ENCODE data around the gene CEP43. TPM values are rescaled to one million over a fixed set of nuclear protein-coding genes. Genes with fewer than 3 reads are reported as not detected.
A peak's percentile ranks its signal among the peaks of the same experiment; 100 is the strongest.

CEP43 gene
- total RNA-seq, 3 donors from 2014 or later: 20.4 to 24.7 (median 24.2) TPM

DNA sequence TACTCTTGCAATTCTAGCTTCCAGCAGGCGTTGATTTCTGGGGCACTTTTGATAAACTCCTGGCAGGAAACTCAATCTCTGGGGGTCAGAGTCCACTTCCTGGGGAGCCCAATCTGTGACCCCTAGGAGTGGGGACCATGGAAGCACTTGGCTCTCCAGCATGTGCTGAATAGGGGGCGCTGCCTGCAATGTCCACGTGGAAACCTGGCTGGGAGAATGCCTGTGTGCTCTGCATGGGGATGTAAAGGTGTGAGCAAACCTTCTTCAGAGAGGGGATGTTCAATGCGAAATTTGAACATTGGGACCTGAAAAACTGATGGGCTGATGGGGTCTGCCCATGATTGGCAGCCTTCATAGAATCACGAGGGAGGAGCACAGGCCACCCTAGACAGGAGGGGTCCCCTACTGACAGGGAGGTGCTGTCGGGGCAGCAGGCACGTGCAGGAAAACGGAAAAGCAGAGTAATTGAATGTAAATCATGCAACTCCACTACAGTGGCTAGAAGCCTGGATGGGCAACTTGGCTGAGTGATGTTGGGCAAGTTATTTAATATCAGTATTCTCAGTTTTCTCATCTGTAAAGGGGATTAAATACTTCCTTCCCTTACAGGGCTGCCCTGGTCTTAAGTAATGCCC is 47.8 kb downstream of the CEP43 start:
- Histone ChIP-seq H3K4me3 (no peak overlapping the region), H3K9me3 (no peaks in the 10 kb centered on the region), H3K4me1 (ENCODE audit: low read depth) (no peaks in the 10 kb centered on the region), H3K36me3 (ENCODE audit: low read depth) (no peaks in the 10 kb centered on the region)
- peak; percentile 17 for ATAC-seq
- DNase-seq: no peak
- TF ChIP-seq, protein P1, sequence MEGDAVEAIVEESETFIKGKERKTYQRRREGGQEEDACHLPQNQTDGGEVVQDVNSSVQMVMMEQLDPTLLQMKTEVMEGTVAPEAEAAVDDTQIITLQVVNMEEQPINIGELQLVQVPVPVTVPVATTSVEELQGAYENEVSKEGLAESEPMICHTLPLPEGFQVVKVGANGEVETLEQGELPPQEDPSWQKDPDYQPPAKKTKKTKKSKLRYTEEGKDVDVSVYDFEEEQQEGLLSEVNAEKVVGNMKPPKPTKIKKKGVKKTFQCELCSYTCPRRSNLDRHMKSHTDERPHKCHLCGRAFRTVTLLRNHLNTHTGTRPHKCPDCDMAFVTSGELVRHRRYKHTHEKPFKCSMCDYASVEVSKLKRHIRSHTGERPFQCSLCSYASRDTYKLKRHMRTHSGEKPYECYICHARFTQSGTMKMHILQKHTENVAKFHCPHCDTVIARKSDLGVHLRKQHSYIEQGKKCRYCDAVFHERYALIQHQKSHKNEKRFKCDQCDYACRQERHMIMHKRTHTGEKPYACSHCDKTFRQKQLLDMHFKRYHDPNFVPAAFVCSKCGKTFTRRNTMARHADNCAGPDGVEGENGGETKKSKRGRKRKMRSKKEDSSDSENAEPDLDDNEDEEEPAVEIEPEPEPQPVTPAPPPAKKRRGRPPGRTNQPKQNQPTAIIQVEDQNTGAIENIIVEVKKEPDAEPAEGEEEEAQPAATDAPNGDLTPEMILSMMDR (IDR thresholded peaks at IDR 0.05): no peak
- intact Hi-C loops (cut with DNase I, micrococcal nuclease): no loop called here

- ATAC-seq: peak; percentile 78
- TF ChIP-seq, protein P1 (IDR thresholded peaks at IDR 0.05): no peak
- H3K36me3 ChIP-seq (ENCODE audit: low read depth): no peaks in the 10 kb centered on the region
- H3K4me3 ChIP-seq: no peak overlapping the region
- H3K9me3 ChIP-seq: no peaks in the 10 kb centered on the region
- peak; percentile 47 to 71 (median 53) for DNase-seq
- H3K4me1 ChIP-seq (ENCODE audit: low read depth): no peaks in the 10 kb centered on the region
- intact Hi-C loops (cut with DNase I, micrococcal nuclease): no loop called here
These were observed 48.4 kb downstream of the CEP43 start for GRCh38 chr6:167047554-167047953.

Small RNAs within 50 kb of the gene (microRNA-seq; reads per million reads assigned to microRNA genes)
- gene MIR3939: not detected

Other genes starting within 250 kb of the CEP43 start
- gene RNASET2, start 42.8 kb upstream of the CEP43 start, total RNA-seq: 100 to 1,000 TPM in 2 of 3 donors, 10 to 100 TPM in 1; 60.1 to 127 (median 109) TPM
- under 1 TPM in 2 of 3 donors, not detected in 1; 0.17 to 0.43 TPM for gene CCR6, start 123.7 kb downstream of the CEP43 start, total RNA-seq
- not detected for gene GPR31, start 158.6 kb downstream of the CEP43 start, total RNA-seq